GM18517 (cell line): ENCODE measurements around the gene HDAC10.
A peak's percentile ranks its signal among the peaks of the same experiment; 100 is the strongest.

Experiments
- ATAC-seq: cut with Tn5 transposase; IDR thresholded peaks from one replicate; pipeline ENCODE4 v1.9.1; 2021; ENCODE audit warnings: mild to moderate bottlenecking, moderate library complexity; ENCODE audit not compliant: unreplicated experiment

The HDAC10 gene

GRCh38 chr22:50257041-50257440, 6.0 kb upstream of the HDAC10 start:
- no peak for ATAC-seq

GRCh38 chr22:50256258-50256862, 5.3 kb upstream of the HDAC10 start:
- no peak for ATAC-seq

- no peak for ATAC-seq
Measured at GRCh38 chr22:50255607-50256006, 4.5 kb upstream of the HDAC10 start.

- ATAC-seq = no peak
Measured at GRCh38 chr22:50255099-50255498, 4.0 kb upstream of the HDAC10 start.

GRCh38 chr22:50253941-50254340, 2.9 kb upstream of the HDAC10 start:
- ATAC-seq = no peak

- ATAC-seq = no peak
Measured at GRCh38 chr22:50253046-50253915, 2.2 kb upstream of the HDAC10 start.

- ATAC-seq = no peak
Measured at GRCh38 chr22:50252082-50253045, 1.3 kb upstream of the HDAC10 start.

- no peak for ATAC-seq
Measured at GRCh38 chr22:50251477-50252081, 514 bp upstream of the HDAC10 start.

GRCh38 chr22:50250249-50250554, 863 bp downstream of the HDAC10 start:
- ATAC-seq = no peak

GRCh38 chr22:50249341-50250248, 1.5 kb downstream of the HDAC10 start:
- no peak for ATAC-seq

GRCh38 chr22:50248196-50249081, 2.6 kb downstream of the HDAC10 start:
- ATAC-seq = no peak

GRCh38 chr22:50247748-50248147, 3.3 kb downstream of the HDAC10 start:
- ATAC-seq = no peak

GRCh38 chr22:50246242-50247175, 4.6 kb downstream of the HDAC10 start:
- no peak for ATAC-seq

- ATAC-seq = no peak
Measured at GRCh38 chr22:50245214-50246072, 5.6 kb downstream of the HDAC10 start.

- ATAC-seq = peak; percentile 63
Measured at GRCh38 chr22:50244420-50245213, 6.4 kb downstream of the HDAC10 start, which contains the start of gene TUBGCP6. Gene TUBGCP6, minus strand, starts transcription at chr22:50245023. Its CDS starts 564 bp downstream, at chr22:50244459.
